Gastrocnemius medialis (tissue), 4 donors: Measurements from ENCODE around the gene LRMDA.

Experiments
- CTCF ChIP-seq, 5 experiments: fragments of 450-650 bp in 3 of 5; fragments of 200-600 bp in 2 of 5; sonication (generic) in 2 of 5; IDR thresholded peaks in 4 of 5; conservative IDR thresholded peaks in 1 of 5; 1 replicate in 4 of 5; 2 replicates in 1 of 5; pipeline ENCODE4 v1.5.1; 2016 to 2019; ENCODE audit warnings: antibody characterized with exemption in 5 of 5, mild to moderate bottlenecking in 3 of 5, moderate library complexity in 3 of 5
- POLR2A ChIP-seq, 2 donors: fragments of 450-650 bp; IDR thresholded peaks; one replicate each; pipeline ENCODE4 v1.6.1; 2017; ENCODE audit warnings: antibody characterized with exemption in 2 of 2, mild to moderate bottlenecking in 2 of 2, moderate library complexity in 2 of 2

- no peak for TF ChIP-seq CTCF (IDR thresholded peaks at IDR 0.05 in 4 of 5, conservative IDR thresholded peaks at IDR 0.05 in 1 of 5)
- TF ChIP-seq POLR2A (IDR thresholded peaks at IDR 0.05), result no peak
Measured at GRCh38 chr10:75763652-75764051, 332.2 kb downstream of the LRMDA start.
